Ishikawa (cell line): ENCODE data around the gene GOT2.

ENCODE experiments used
- CEBPB ChIP-seq: IDR thresholded peaks from 2 replicates; pipeline ENCODE4 v1.6.1; 2012
- CREB1 ChIP-seq: IDR thresholded peaks from 2 replicates; pipeline ENCODE4 v1.6.1; 2012; ENCODE audit warnings: low read depth
- EGR1 ChIP-seq: IDR thresholded peaks from 2 replicates; pipeline ENCODE4 v1.6.1; 2012
- FOXM1 ChIP-seq: IDR thresholded peaks from 2 replicates; pipeline ENCODE4 v1.6.1; 2012; ENCODE audit warnings: low read depth, borderline replicate concordance
- REST ChIP-seq: IDR thresholded peaks from 2 replicates; pipeline ENCODE4 v1.6.1; 2012; ENCODE audit warnings: low read depth, mild to moderate bottlenecking
- TAF1 ChIP-seq: IDR thresholded peaks from 2 replicates; pipeline ENCODE4 v1.6.1; 2012; ENCODE audit warnings: low read depth, mild to moderate bottlenecking
- TCF12 ChIP-seq: IDR thresholded peaks from 2 replicates; pipeline ENCODE4 v1.6.1; 2012; ENCODE audit warnings: low read depth

GRCh38 chr16:58670946-58671583 lies 63.1 kb downstream of the GOT2 start:
- TF ChIP-seq CEBPB: no peak
- TF ChIP-seq REST: no peak
- TF ChIP-seq TCF12: no peak
- TF ChIP-seq TAF1: no peak
- TF ChIP-seq CREB1: no peak
- TF ChIP-seq EGR1: no peak
- TF ChIP-seq FOXM1: no peak
